ENCODE results near the gene ATP6V0D1.

The ATP6V0D1 gene

DNA sequence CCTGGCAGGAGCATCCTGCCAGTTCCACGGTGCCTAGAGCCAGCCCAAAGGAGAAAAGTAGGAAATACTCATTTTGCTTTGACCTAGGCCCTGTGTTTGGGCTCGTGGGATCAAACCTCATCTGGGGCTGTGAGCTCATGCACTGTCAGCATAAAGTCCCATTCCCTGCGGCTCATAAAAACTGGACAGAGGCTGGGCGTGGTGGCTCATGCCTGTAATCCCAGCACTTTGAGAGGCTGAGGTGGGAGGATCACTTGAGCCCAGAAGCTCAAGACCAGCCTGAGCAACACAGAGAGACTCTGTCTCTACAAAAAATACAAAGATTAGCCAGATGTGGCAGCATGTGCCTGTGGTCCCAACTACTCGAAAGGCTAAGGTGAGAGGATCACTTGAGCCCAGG is 17.9 kb downstream of the ATP6V0D1 start:
- DNase-seq (ENCODE audit: low spot score) = peak; percentile 39

DNA sequence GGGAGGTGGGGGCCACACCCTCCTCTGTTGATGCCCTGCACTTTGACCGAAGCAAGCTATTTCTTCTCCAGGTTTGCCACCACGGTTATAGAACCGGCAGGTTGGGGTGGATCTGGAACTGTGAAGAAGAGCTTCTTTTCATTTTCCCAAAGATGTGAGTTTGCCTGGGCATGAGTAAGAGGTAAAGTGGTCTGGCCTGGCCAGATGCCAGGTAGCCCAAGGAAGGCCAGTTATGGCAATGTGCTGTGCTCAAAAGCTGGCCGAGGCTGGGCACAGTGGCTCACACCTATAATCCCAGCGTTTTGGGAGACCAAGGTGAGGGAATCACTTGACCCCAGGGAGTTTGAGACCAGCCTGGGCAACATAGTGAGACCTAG is 18.7 kb downstream of the ATP6V0D1 start:
- no peak for DNase-seq (ENCODE audit: low spot score)

- no peak for DNase-seq (ENCODE audit: low spot score)
Measured at GRCh38 chr16:67461600-67462278, 19.2 kb downstream of the ATP6V0D1 start.

GRCh38 chr16:67460961-67461360 is 20.0 kb downstream of the ATP6V0D1 start:
- no peak for DNase-seq (ENCODE audit: low spot score)

DNA sequence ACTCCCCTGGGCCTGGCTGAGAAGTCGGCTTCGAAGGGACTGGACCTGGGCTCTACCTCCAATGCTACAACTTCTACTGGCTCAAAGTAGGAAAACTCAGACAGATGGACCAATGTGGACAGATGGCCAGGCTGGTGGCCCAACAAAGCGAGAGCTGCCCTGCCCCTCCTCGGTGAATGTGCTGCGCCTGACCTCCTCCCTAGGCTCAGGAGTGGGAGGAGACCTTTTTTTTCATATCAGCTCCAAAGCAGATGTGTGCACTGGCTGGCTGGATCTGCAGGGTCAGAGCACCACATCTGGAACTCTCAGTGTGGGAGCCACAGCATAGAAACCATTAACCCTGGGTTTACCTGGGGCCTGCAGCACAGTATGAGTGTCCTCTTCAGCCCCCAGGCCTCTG is 20.8 kb downstream of the ATP6V0D1 start:
- DNase-seq (ENCODE audit: low spot score) = no peak

DNA sequence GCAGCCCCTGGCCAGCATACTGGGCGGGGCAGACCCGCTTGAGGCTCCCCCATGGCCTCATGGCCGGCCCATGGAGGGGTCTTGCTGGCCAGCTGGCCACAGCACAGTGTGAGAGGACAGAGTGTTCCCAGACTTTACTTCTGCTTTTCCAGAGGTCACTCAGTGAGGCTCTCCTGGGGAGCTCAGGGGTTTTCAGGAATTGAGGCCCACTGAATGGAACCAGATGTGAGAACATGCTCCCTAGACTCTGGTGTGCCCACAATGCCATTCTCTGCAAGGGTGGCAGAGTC is 21.2 kb downstream of the ATP6V0D1 start:
- no peak for DNase-seq (ENCODE audit: low spot score)

- DNase-seq (ENCODE audit: low spot score) = no peak
Measured at GRCh38 chr16:67459066-67459860, 21.7 kb downstream of the ATP6V0D1 start.

DNA sequence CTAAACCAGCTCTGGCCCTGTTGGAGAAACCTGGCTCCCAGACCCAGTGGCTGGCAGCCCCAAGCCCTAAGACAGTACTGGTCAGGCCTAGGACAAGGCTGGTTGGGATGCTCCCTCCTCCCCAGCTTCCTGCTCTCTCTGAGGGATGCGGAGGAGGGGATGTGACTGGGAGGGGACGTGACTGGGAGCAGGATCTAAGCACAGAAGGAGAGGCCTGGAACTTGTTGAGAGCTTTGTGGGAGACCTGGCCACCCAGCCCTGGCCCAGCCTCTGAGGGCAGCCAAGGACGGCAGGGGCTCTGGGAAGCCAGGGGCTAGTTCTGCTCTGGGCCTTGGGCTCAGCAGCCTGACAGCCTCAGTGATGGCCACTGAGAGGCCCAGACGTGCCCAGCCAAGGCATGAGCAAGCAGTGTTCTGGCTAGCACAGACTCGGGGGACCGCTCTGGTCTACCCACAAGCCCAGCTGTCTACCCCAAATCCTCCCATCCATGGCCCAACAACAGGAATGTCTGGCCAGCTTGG is 22.8 kb downstream of the ATP6V0D1 start:
- no peak for DNase-seq (ENCODE audit: low spot score)

GRCh38 chr16:67457611-67458010 is 23.3 kb downstream of the ATP6V0D1 start:
- DNase-seq (ENCODE audit: low spot score) = no peak

GRCh38 chr16:67456391-67457081 is 24.4 kb downstream of the ATP6V0D1 start:
- peak; percentile 90 for DNase-seq (ENCODE audit: low spot score)

DNA sequence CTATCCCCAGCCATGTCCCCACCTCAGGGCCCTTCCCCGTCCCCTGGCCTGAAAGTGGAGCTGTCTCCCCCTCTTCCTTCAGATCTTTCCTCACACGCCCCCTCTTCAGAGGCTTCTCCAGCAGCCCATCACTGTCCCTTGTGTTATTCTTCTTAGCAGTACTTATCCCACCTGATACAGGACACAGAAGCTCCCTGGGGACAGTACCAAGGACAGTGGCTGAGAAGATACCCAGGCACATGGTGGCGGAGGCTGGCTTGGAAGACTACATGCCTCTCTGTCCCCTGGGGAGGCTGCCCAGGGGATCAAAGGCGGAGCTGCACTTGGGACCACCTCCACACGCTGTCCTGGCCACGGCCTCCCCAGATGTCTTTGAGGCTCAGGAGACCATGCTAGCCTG is 26.1 kb downstream of the ATP6V0D1 start:
- DNase-seq (ENCODE audit: low spot score) = no peak

GRCh38 chr16:67454104-67454503 is 26.9 kb downstream of the ATP6V0D1 start:
- no peak for DNase-seq (ENCODE audit: low spot score)

- no peak for DNase-seq (ENCODE audit: low spot score)
Measured at GRCh38 chr16:67451704-67452435, 29.1 kb downstream of the ATP6V0D1 start.

DNA sequence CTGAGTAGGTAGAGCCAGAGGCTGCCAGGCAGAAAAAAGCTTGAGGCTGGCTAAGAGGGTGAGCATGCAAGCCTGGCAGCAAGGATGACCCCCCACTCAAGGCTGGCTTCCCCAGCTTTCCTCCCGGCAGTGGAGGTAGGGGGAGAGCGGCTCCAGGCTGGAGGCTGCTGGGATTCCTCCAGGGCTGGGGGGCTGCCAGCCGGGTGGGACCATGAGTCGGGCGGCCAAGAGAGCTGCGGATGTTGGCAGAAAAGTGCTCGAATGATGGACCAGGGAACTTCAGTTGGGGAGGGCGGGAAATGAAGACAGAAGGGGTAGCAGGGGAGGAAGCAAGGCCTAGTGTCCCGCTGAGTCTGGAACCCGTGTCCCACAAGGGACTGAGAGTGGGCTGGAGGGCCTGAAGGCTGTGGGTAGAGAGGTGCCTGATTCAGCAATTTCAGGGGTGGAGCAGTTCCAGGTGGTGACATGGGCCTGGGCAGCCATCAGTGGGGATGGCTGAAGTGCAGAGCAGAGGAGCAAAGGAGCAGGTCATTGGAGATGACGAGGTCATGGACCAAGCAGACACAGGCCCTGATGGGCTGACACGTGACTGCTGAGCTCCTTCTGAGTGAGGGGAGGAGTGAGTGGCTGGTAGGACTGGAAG is 29.8 kb downstream of the ATP6V0D1 start:
- no peak for DNase-seq (ENCODE audit: low spot score)

DNA sequence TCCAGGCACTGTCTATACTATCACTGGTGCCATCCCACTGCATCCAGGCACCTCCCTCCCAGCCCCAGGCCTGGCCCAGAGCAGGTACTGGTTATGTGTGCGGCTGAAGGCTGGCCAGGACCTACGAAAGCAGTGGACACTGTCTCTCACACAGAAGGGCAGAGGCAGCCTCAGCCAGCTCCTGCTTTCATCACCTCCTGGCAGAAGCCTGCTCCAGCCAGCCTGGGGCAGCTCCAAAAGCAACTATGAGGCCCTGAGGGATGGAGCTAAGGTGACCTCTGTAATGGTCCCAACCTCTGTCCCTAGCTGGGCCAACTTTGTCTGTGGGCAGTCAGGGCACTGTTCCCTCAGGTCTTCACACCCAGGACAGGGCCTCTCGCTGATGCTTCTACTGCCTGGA is 31.2 kb downstream of the ATP6V0D1 start:
- no peak for DNase-seq (ENCODE audit: low spot score)

- DNase-seq (ENCODE audit: low spot score) = no peak
Measured at GRCh38 chr16:67449336-67449735, 31.6 kb downstream of the ATP6V0D1 start.

- DNase-seq (ENCODE audit: low spot score) = no peak
Measured at GRCh38 chr16:67448580-67448979, 32.4 kb downstream of the ATP6V0D1 start.

DNA sequence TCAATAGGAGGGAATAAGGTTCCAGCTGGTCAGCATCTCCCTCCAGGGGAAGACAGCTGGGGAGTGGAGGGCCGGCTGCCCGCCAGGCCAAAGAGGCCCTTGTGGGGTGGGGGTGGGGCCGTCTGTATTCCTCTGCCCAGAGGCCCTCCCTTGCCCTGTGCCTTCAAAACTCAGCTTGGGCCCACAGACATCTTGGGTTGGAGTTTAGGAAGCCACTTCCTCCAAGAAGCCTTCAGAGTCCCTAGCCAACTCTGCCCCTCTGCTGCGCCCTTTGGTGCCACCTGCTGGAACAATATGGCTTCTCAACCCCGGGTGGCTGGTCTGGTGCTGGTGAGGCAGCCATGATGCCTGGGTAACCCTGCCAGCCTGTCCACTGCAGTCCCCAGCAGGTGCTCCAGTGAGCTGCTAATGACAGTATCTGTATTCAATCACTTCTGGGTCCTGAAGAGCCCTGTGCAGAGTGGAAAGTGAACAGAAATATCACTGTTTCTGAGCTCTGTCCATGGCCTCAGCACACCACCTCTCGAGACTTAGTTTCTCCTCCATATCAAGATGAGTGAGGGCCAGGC is 33.4 kb downstream of the ATP6V0D1 start:
- peak; percentile 49 for DNase-seq (ENCODE audit: low spot score)

DNA sequence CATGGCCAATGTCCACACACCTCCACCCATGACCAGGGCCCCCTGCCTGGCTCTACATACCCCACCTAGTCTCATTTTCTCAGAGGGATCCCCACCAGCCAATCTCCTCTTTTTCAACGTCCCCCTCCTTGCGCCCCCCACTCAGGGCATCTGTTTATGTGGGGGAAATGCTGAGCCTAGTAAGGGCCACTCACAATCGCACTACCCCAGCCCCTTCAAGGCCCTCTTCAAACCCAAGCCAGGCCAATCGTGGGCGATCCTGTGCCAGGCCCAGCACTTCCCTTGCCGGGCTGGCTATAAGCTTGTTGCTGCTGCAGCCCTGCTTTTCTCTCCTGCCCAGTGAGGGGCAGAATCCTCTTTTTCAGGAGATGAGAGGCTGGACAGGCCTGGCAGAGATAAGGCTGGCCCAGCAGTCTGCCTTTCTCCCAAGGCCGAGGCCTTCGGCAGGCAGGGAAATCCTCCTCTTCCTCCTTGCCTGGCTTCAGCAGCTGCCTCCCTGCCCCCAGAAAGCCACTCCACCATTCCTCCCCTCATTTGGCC is 33.9 kb downstream of the ATP6V0D1 start:
- no peak for DNase-seq (ENCODE audit: low spot score)

- no peak for DNase-seq (ENCODE audit: low spot score)
Measured at GRCh38 chr16:67445913-67446907, 34.7 kb downstream of the ATP6V0D1 start.

All from AG20443 (cell line).